ENCODE results near the gene SEC61B.
"Not testable (repeated sequence)": the region's sequence is repeated elsewhere in the genome, so short reads cannot be mapped to it uniquely, and the experiment has no call there.

The SEC61B gene

GRCh38 chr9:99235069-99235468 is 13.0 kb downstream of the SEC61B start:
- peaks cover 0 to 2% (median 0%) of the 10 kb centered on the region in 5 donors for H3K4me1 ChIP-seq (ENCODE audit: control insufficient read depth in 5 of 5, insufficient read depth in 5 of 5, low read length in 5 of 5)
- no peak overlapping the region for H3K27ac ChIP-seq (ENCODE audit: low read depth, low read length)
- H3K9me3 ChIP-seq (ENCODE audit: control insufficient read depth in 5 of 5, low read length in 5 of 5), result no peaks in the 10 kb centered on the region
- H3K9ac ChIP-seq (ENCODE audit: low read length in 5 of 5), result no peak overlapping the region
- H3K36me3 ChIP-seq (ENCODE audit: control insufficient read depth in 5 of 5, insufficient read depth in 5 of 5, low read length in 5 of 5), result peaks cover 24 to 45% (median 38%) of the 10 kb centered on the region in 5 donors
- H3K27me3 ChIP-seq (ENCODE audit: control insufficient read depth in 5 of 5, insufficient read depth in 4 of 5, low read length in 5 of 5), result no peaks in the 10 kb centered on the region
- no peak overlapping the region for H3K4me3 ChIP-seq (ENCODE audit: low read depth in 1 of 5, low read length in 5 of 5)

- H3K27ac ChIP-seq (ENCODE audit: low read depth, low read length), result no peak overlapping the region
- H3K4me3 ChIP-seq (ENCODE audit: low read depth in 1 of 5, low read length in 5 of 5), result no peak overlapping the region
- H3K9me3 ChIP-seq (ENCODE audit: control insufficient read depth in 5 of 5, low read length in 5 of 5), result no peaks in the 10 kb centered on the region
- H3K4me1 ChIP-seq (ENCODE audit: control insufficient read depth in 5 of 5, insufficient read depth in 5 of 5, low read length in 5 of 5), result peaks cover 0 to 2% (median 0%) of the 10 kb centered on the region in 5 donors
- H3K9ac ChIP-seq (ENCODE audit: low read length in 5 of 5), result no peak overlapping the region
- no peaks in the 10 kb centered on the region for H3K27me3 ChIP-seq (ENCODE audit: control insufficient read depth in 5 of 5, insufficient read depth in 4 of 5, low read length in 5 of 5)
- peaks cover 20 to 41% (median 30%) of the 10 kb centered on the region in 5 donors for H3K36me3 ChIP-seq (ENCODE audit: control insufficient read depth in 5 of 5, insufficient read depth in 5 of 5, low read length in 5 of 5)
These were observed 14.0 kb downstream of the SEC61B start for GRCh38 chr9:99235926-99236634.

GRCh38 chr9:99237356-99237755 is 15.3 kb downstream of the SEC61B start:
- no peaks in the 10 kb centered on the region for H3K27me3 ChIP-seq (ENCODE audit: control insufficient read depth in 5 of 5, insufficient read depth in 4 of 5, low read length in 5 of 5)
- H3K9me3 ChIP-seq (ENCODE audit: control insufficient read depth in 5 of 5, low read length in 5 of 5), result no peaks in the 10 kb centered on the region
- no peak overlapping the region for H3K4me3 ChIP-seq (ENCODE audit: low read depth in 1 of 5, low read length in 5 of 5)
- no peak overlapping the region for H3K27ac ChIP-seq (ENCODE audit: low read depth, low read length)
- peaks cover 0 to 2% (median 0%) of the 10 kb centered on the region in 5 donors for H3K4me1 ChIP-seq (ENCODE audit: control insufficient read depth in 5 of 5, insufficient read depth in 5 of 5, low read length in 5 of 5)
- H3K9ac ChIP-seq (ENCODE audit: low read length in 5 of 5), result no peak overlapping the region
- peaks cover 15 to 32% (median 20%) of the 10 kb centered on the region in 5 donors for H3K36me3 ChIP-seq (ENCODE audit: control insufficient read depth in 5 of 5, insufficient read depth in 5 of 5, low read length in 5 of 5)

GRCh38 chr9:99237849-99238248 is 15.8 kb downstream of the SEC61B start:
- H3K4me3 ChIP-seq (ENCODE audit: low read depth in 1 of 5, low read length in 5 of 5); H3K9ac ChIP-seq (ENCODE audit: low read length in 5 of 5); H3K9me3 ChIP-seq (ENCODE audit: control insufficient read depth in 5 of 5, low read length in 5 of 5); H3K27me3 ChIP-seq (ENCODE audit: control insufficient read depth in 5 of 5, insufficient read depth in 4 of 5, low read length in 5 of 5); H3K27ac ChIP-seq (ENCODE audit: low read depth, low read length); H3K4me1 ChIP-seq (ENCODE audit: control insufficient read depth in 5 of 5, insufficient read depth in 5 of 5, low read length in 5 of 5): not testable (repeated sequence)
- peaks cover 13 to 27% (median 15%) of the 10 kb centered on the region in 5 donors for H3K36me3 ChIP-seq (ENCODE audit: control insufficient read depth in 5 of 5, insufficient read depth in 5 of 5, low read length in 5 of 5)

GRCh38 chr9:99238331-99238730 is 16.2 kb downstream of the SEC61B start:
- Histone ChIP-seq H3K27ac (ENCODE audit: low read depth, low read length) (no peak overlapping the region), H3K9ac (ENCODE audit: low read length in 5 of 5) (no peak overlapping the region), H3K36me3 (ENCODE audit: control insufficient read depth in 5 of 5, insufficient read depth in 5 of 5, low read length in 5 of 5) (peaks cover 10 to 23% (median 11%) of the 10 kb centered on the region in 5 donors)

GRCh38 chr9:99239341-99240060 is 17.4 kb downstream of the SEC61B start:
- no peak overlapping the region for H3K9ac ChIP-seq (ENCODE audit: low read length in 5 of 5)
- no peak overlapping the region for H3K27ac ChIP-seq (ENCODE audit: low read depth, low read length)
- no peaks in the 10 kb centered on the region for H3K27me3 ChIP-seq (ENCODE audit: control insufficient read depth in 5 of 5, insufficient read depth in 4 of 5, low read length in 5 of 5)
- peaks cover 5 to 25% (median 12%) of the 10 kb centered on the region in 5 donors for H3K36me3 ChIP-seq (ENCODE audit: control insufficient read depth in 5 of 5, insufficient read depth in 5 of 5, low read length in 5 of 5)
- no peaks in the 10 kb centered on the region for H3K9me3 ChIP-seq (ENCODE audit: control insufficient read depth in 5 of 5, low read length in 5 of 5)
- H3K4me1 ChIP-seq (ENCODE audit: control insufficient read depth in 5 of 5, insufficient read depth in 5 of 5, low read length in 5 of 5), result peaks cover 0 to 2% (median 0%) of the 10 kb centered on the region in 5 donors
- H3K4me3 ChIP-seq (ENCODE audit: low read depth in 1 of 5, low read length in 5 of 5), result no peak overlapping the region

More at GRCh38 chr9:99238331-99238730, 16.2 kb downstream of the SEC61B start:
- H3K4me3 ChIP-seq (ENCODE audit: low read depth in 1 of 5, low read length in 5 of 5), result no peak overlapping the region
- H3K27me3 ChIP-seq (ENCODE audit: control insufficient read depth in 5 of 5, insufficient read depth in 4 of 5, low read length in 5 of 5), result no peaks in the 10 kb centered on the region
- H3K9me3 ChIP-seq (ENCODE audit: control insufficient read depth in 5 of 5, low read length in 5 of 5), result no peaks in the 10 kb centered on the region
- H3K4me1 ChIP-seq (ENCODE audit: control insufficient read depth in 5 of 5, insufficient read depth in 5 of 5, low read length in 5 of 5), result peaks cover 0 to 2% (median 0%) of the 10 kb centered on the region in 5 donors

GRCh38 chr9:99241106-99241505 is 19.0 kb downstream of the SEC61B start:
- Histone ChIP-seq H3K27me3 (ENCODE audit: control insufficient read depth in 5 of 5, insufficient read depth in 4 of 5, low read length in 5 of 5) (no peaks in the 10 kb centered on the region), H3K36me3 (ENCODE audit: control insufficient read depth in 5 of 5, insufficient read depth in 5 of 5, low read length in 5 of 5) (peaks cover 0 to 25% (median 12%) of the 10 kb centered on the region in 5 donors), H3K4me1 (ENCODE audit: control insufficient read depth in 5 of 5, insufficient read depth in 5 of 5, low read length in 5 of 5) (no peaks in the 10 kb centered on the region), H3K27ac (ENCODE audit: low read depth, low read length) (no peak overlapping the region), H3K9me3 (ENCODE audit: control insufficient read depth in 5 of 5, low read length in 5 of 5) (no peaks in the 10 kb centered on the region), H3K9ac (ENCODE audit: low read length in 5 of 5) (no peak overlapping the region), H3K4me3 (ENCODE audit: low read depth in 1 of 5, low read length in 5 of 5) (no peak overlapping the region)

- Histone ChIP-seq H3K4me1 (ENCODE audit: control insufficient read depth in 5 of 5, insufficient read depth in 5 of 5, low read length in 5 of 5) (no peaks in the 10 kb centered on the region), H3K27ac (ENCODE audit: low read depth, low read length) (no peak overlapping the region)
These were observed 22.5 kb downstream of the SEC61B start for GRCh38 chr9:99244344-99245260.

GRCh38 chr9:99249619-99250018 is 27.5 kb downstream of the SEC61B start:
- no peaks in the 10 kb centered on the region for H3K4me1 ChIP-seq (ENCODE audit: control insufficient read depth in 5 of 5, insufficient read depth in 5 of 5, low read length in 5 of 5)
- no peaks in the 10 kb centered on the region for H3K27me3 ChIP-seq (ENCODE audit: control insufficient read depth in 5 of 5, insufficient read depth in 4 of 5, low read length in 5 of 5)
- H3K9me3 ChIP-seq (ENCODE audit: control insufficient read depth in 5 of 5, low read length in 5 of 5), result no peaks in the 10 kb centered on the region
- no peak overlapping the region for H3K4me3 ChIP-seq (ENCODE audit: low read depth in 1 of 5, low read length in 5 of 5)
- H3K27ac ChIP-seq (ENCODE audit: low read depth, low read length), result no peak overlapping the region
- no peaks in the 10 kb centered on the region for H3K36me3 ChIP-seq (ENCODE audit: control insufficient read depth in 5 of 5, insufficient read depth in 5 of 5, low read length in 5 of 5)
- no peak overlapping the region for H3K9ac ChIP-seq (ENCODE audit: low read length in 5 of 5)

More at GRCh38 chr9:99244344-99245260, 22.5 kb downstream of the SEC61B start:
- no peak overlapping the region for H3K9ac ChIP-seq (ENCODE audit: low read length in 5 of 5)
- no peak overlapping the region for H3K4me3 ChIP-seq (ENCODE audit: low read depth in 1 of 5, low read length in 5 of 5)
- no peaks in the 10 kb centered on the region for H3K27me3 ChIP-seq (ENCODE audit: control insufficient read depth in 5 of 5, insufficient read depth in 4 of 5, low read length in 5 of 5)
- H3K9me3 ChIP-seq (ENCODE audit: control insufficient read depth in 5 of 5, low read length in 5 of 5), result no peaks in the 10 kb centered on the region
- H3K36me3 ChIP-seq (ENCODE audit: control insufficient read depth in 5 of 5, insufficient read depth in 5 of 5, low read length in 5 of 5), result peaks cover 0 to 12% (median 8%) of the 10 kb centered on the region in 5 donors

Measured in subcutaneous abdominal adipose tissue (tissue), 5 donors.